ENCODE results near the gene CENPVL3.

- TF ChIP-seq POLR2A (IDR thresholded peaks at IDR 0.05; ENCODE audit: low read length) = no peak
- no peak for TF ChIP-seq GATA1 (IDR thresholded peaks at IDR 0.05; ENCODE audit: low read depth, low read length)
Observed at GRCh38 chrX:51571874-51572273, 46.8 kb downstream of the CENPVL3 start.
